HG02642 (cell line): ENCODE results near the gene ETV6.

Experiments used
- ATAC-seq: cut with Tn5 transposase; IDR thresholded peaks from one replicate; pipeline ENCODE4 v1.9.1; 2021; ENCODE audit warnings: mild to moderate bottlenecking; ENCODE audit not compliant: unreplicated experiment, poor library complexity

The ETV6 gene

DNA sequence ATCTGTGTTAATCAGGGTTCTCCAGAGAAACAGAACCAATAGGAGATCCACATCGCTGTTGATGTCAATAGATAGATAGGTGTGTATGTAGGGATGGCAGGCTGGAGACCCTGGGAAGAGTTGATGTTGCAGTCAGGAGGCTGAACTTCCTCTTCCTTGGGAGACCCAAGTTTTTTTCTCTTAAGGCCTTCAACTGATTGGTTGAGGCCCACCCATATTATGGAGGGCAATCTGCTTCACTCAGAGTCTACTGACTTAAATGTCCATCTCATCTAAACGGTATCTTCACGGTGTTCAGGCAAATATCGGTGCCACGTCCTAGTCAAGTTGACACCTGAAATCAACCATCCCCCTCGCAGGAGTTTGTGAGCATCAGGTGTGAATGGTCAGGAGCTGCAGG, 63.0 kb downstream of the ETV6 start:
- ATAC-seq: no peak

DNA sequence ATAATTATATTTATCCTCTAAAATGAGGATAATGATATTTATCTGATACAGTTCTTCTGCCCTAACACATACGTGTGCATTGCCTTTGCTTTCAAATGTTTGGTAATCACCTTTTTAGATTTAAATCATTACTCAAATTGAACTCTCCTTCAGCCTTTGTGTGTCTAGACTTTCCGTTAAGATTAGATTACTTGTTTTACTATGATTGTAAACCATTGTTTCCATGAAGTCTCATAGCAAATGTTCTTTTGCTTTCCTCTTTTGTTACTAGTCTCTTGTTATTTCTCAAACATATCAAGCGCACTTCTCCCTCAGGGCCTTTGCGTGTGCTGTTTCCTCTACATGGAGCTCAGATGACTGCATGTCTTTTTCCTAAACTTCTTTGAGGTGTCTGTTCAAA, 63.7 kb downstream of the ETV6 start:
- no peak for ATAC-seq

DNA sequence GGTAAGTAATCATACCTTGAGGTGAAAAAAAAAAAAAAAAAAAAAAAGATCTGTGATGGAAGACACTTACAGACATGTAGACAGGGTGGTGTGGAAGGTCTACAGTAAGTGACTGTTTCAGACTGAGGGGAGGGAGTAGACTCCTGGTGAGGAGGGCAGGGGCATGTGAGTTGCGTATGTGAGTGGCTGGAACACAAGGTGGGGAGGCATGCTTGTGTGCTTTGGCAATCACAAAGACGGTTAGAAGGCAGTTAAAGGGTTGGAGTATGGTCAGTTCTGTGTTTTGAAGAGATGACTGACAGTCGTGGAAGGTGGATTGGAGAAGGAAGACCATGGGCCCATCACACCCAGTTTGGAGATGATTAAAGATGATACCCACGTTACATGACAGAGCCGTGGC, 65.2 kb downstream of the ETV6 start:
- no peak for ATAC-seq

DNA sequence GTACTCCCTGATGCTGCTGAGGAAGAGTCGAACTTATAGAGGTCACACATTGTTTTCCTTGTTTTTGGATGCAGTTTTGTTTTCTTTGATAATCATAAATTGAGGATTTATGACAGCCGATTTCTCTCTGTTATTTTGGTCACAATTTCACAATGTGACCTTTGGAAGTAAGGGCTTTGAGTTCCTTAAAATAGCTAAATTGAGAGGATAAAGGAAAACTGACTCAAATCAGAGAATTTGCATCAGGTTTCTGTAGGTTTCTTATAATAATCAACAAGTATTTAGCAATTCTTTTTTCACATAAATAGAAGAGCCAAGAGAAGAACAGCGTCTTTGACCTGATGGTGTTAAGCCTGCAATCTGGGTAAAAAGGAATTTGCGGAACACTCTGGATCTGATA, 66.1 kb downstream of the ETV6 start:
- no peak for ATAC-seq

DNA sequence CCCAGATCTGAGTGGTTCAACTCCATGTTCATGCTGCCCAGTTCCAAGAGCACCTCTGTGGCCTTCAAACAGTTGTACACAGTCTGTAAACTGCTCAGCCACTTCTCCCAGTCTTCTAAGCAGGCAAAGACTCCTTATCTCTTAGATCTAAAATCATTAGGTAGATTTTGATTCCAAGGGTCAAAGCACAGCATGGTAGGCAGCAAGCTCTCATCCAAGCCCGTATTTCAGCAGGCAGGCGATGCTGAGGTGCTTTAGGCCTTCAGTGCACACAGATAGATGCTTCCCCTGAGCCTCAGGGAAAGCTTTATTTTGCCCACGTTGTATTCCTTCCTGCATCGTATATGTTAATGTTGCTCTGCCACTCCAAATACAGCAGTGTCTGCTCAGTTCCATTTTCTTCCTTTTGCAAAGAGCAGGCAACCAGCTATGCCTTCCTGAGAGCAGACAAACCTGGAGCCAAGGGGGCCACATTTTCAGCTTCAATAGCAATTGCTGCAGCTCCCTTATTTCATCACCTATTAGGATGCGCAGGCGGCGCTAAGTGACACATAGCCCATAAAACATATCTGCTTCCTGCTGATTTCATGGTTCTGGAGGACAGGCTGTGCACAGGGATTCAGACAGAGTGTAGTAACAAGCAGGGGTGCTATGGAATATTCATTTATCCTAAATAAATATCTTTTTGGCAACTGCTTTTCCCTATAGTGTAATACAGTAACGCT, 67.5 kb downstream of the ETV6 start:
- no peak for ATAC-seq

DNA sequence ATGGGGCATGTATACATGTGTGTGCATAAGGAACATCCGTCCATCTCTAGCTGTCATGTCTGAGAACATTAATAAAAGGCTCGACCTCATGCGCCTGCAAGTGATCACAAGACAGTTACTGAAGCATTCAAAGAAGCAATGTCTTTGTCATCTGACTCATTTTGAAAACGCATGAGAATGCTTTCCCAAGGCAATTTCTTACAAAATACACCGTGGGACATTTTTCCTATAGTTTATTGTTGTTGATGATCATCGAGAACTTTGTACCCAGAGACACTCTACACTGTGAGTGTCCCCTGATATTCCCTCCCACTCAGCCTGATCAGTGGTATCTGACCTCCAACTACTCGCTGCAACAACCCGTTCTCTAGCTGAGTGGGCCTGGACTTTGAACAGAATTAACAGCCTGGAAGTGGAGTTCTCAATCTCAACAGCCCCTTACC, 68.1 kb downstream of the ETV6 start:
- no peak for ATAC-seq

DNA sequence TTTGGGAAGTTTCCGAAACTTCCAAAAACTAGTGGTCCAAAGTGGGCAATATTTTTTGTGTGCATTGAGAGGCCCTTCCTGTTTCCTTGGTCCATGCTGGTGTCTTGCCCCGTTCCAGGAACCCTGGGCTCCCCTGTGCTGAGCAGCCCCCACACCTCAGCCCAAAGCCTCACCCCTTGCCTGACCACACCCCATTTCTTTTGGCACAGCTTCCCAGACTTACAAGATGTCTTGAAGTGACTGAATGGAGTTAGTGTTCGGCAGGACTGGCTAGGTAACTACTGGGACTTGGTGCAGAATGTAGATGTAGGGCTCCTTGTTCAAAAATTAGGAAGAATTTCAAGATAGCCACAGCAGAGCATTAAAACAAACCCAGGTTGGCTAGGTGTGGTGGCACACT, 68.6 kb downstream of the ETV6 start:
- ATAC-seq: no peak

DNA sequence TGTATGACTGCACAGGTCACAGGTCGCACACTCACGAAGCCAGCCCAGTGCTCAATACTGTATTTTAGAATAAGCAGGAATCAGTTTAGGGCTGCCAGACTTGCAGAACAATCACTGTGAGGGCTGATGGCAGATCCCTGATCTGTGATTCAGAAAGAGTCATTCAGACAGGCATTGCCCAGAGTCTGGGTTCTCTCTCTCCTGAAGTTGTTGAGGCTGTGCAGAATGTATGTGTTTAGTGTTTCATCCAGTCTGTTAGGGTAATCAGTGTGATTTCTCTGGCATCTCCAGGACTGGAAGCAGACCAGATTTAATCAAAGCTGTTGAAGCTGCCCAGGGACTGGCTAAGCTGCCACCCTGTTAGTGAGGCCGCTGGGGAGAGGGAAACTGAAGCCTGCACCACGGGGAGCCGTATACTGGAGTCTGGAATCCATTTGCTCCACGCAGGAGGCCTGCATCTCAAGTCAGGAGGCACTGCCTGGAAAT, 69.3 kb downstream of the ETV6 start:
- no peak for ATAC-seq

DNA sequence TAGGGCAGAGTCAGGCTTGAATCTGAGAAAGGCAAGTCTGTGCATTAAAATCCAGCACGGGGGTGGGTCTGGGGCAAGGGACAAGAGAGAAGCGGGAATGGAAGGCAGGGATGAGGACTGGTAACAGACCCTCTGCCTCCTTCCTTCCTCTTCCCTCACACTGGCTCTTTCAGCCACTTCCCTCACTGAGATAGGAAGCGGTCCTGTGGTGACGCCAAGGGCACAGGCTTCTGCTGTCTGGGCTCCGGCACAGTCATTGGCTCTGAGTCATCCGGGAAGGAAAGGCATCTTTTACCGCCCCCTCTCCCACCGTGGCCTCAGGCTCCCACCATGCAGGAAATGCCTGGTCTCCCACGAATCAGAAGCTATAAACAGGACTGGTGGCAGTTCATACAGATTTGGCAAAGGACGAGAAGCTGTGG, 70.2 kb downstream of the ETV6 start:
- no peak for ATAC-seq

DNA sequence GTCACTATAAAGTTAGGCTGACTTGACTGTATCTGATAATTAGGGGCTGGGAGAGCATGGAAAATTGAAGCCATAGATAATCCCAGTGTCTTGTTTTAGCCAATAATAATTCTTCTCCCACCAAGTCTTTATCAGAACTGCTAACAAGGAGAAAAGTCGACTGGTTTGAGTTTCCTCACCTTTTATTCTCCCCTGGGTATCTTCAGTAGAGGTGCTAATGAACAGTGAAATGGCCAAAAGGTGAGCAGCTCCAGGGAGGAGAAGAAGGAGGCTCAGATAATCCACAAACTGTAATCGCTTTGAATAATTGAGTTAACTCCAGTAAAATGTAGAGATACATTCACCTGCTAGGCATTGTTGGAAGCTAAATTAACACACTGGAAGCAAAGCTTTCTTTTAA, 72.6 kb downstream of the ETV6 start:
- no peak for ATAC-seq

DNA sequence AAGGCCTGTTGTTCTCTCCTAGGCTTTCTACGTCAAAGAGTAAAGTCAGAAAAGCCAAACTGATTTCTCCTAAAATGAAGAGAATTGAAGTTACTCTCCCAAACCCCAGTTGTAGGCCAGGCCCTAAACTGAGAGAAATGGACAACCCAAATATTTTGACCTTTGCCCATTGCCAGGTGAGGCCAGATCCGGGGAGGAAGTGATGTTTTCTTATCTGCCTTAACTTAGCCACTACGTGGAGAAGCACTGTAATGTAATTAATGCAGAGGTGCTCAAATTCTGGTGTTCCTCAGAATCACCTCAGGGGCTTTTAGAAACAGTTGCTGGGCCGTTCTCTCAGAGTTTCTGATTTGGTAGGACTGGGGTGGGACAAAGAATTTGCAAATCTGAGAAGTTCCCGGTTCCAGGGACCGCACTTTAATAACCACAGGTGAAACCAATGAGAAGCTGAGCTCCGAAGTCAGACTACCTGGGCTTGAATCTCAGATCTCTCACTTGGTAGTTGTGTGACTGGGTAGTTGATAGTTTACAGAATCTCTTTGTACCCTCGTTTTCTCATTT, 73.2 kb downstream of the ETV6 start:
- no peak for ATAC-seq

DNA sequence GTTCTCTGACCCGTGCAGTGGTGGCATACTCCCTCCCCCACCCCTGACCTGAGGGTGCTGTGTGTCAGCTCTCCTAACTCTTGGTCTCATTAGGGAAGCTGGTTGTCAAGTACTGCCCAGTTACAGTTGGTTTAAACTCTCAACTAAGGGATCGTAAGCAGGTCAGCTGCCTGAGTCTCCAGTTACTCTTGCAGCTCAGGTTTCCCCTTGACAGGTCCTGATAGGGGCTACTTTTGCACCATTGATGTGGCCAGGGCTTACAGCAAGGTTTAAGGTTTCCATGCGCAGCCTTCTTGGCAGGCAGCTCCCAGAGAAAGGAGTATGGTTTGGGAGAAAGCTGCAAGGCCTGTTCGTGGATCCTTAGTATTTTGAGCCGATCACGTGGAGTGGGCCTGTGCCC, 74.5 kb downstream of the ETV6 start:
- ATAC-seq: no peak

DNA sequence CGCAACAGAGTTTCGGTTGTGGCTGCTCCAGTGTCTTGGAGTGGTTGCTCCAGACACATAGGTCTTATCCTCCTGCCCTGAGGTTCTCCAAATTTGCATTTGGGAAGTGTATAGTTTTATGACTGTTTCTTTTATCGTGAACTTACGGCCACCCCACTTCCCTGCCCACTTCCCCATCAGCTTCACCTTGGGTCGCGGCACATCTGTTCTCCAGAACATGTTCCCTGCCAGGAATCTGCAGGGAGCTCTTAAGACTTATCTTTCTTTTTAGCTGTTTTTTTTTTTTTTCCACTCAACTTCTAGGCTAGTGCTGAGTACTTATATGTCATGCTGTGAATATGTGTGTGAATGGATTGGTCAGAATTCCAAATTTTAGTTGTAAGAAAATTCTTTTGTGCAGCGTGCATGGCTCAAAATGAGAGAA, 75.4 kb downstream of the ETV6 start:
- no peak for ATAC-seq

DNA sequence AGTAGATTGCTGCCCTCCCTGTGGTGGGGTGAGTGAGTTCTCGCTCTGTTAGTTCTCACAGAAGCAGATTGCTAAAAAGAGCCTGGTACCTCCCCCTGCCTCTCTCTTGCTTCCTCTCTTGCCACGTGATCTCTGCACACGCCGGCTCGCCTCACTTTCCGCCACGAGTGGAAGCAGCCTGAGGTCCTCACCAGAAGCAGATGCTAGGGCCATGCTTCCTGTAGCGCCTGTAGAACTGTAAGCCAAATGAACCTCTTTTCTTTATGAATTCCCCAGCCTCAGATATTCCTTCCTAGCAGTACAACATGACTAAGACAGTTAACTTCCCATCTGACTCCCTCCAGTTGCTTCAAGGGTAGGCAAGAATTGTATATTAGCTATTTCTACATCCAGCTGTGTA, 76.2 kb downstream of the ETV6 start:
- ATAC-seq: no peak

DNA sequence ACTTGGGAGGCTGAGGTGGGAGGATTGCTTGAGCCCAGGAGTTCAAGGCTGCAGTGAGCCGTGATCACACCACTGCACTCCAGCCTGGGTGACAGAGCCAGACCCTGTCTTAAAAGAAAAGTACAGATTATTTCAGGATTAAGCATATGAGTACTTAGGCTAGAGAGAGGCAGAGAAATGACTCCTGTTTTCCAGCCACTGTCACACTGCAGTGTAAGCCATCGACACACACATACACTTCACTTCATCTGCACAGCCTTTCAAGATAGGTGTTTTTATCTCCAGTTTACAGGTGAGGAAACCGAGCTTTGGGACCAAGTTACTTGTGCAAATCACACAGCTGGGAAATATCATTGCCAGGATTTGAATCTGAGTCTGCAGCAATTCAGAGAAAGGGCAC, 77.2 kb downstream of the ETV6 start:
- no peak for ATAC-seq

DNA sequence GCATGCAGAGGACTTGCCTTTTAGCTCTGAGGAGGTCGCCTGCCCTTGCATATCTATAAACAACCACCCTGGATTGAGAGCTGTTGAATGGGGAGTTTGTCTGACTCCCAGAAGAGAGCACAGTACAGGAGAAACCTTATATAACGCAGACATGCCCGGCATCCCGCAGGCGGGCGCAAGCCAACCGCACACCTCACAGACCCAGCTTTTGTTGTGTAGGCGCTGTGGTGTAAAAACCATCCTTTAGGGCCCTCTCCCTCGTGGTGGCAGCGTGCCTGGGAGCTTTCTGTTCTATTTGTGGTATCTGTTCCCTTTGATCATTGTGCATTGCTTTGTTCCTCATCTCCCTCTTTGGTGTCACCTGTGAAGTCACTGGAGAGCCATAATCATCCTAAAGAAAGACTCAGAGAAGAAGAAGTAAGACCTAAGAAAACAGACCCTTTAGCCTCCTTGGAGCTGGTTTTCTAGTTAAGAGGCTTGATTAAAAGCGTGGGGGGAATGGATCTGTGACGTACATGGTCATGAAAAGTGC, 77.7 kb downstream of the ETV6 start:
- no peak for ATAC-seq

DNA sequence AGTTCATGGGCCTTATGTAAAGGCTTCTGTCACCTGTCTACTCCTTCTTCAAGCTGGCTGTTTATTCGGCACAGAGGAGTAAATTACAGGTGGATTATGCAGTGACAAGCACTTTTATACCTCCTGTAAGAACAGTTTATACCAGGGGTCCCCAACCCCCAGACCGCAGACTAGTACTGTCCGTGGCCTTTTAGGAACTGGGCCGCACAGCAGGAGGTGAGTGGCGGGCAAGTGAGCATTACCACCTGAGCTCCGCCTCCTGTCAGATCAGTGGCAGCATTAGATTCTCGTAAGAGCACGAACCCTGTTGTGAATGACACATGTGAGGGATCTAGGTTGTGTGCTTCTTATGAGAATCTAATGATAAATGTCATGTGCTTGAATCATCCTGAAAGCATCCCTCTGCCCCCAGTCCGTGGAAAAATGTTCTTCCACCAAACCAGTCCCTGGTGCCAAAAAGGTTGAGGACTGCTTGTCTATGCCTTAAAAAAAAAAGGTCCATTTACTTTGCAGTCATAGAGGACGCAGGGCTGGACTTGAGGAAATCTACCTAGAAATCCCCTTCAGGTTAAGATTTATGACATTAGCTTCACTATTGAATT, 78.8 kb downstream of the ETV6 start:
- no peak for ATAC-seq

DNA sequence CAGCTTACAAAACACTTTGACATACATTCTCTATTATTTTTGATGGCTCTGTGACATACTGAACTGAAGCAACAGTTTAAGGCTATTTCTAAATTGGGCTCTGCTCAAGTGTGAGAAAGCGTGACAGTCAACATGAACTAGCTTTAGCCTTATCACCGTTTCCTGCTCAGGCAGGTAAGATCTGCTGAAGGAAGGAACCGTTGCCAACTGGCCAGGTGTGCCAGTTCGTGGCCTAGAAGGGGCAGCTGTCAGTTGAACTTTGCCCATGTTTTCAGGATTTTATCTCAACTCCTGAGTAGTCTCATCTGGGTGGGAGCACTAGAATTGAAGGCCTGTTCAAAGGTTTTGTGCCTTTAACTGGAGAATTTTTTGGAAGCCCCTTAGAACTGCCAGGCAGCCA, 79.5 kb downstream of the ETV6 start:
- ATAC-seq: no peak

DNA sequence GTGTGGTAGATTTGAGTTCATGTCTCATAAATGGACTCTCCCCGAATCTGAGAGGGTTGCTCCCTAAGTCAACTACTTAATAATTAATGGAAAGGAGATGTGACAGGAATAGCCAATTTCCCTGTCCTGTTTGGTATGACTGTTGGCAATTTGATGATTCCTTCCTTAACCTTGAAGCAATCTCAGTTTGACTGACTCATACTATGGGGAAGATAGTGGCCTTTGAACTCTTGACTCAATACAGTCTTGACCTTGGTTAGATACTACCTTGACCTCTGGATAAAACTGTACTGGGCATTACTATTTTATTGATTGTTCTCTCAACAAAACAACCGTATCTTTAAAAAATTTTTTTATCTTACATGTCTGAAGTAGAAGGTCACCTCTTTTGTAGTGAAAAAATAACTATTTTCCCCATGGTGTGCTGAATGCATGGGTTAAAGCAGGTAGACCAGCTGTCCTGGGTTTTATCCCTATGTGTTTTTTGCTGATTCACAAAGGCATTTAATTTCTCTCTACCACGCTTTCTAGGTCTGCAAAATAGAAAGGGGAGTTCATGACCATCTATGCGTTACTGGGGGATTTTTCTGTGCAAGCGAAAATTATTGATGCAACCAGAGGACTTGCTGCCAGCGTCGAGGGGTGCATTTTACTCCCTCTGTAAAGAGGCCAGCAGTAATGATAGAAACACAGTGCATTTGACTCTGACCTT, 80.1 kb downstream of the ETV6 start:
- peak; percentile 19 for ATAC-seq

DNA sequence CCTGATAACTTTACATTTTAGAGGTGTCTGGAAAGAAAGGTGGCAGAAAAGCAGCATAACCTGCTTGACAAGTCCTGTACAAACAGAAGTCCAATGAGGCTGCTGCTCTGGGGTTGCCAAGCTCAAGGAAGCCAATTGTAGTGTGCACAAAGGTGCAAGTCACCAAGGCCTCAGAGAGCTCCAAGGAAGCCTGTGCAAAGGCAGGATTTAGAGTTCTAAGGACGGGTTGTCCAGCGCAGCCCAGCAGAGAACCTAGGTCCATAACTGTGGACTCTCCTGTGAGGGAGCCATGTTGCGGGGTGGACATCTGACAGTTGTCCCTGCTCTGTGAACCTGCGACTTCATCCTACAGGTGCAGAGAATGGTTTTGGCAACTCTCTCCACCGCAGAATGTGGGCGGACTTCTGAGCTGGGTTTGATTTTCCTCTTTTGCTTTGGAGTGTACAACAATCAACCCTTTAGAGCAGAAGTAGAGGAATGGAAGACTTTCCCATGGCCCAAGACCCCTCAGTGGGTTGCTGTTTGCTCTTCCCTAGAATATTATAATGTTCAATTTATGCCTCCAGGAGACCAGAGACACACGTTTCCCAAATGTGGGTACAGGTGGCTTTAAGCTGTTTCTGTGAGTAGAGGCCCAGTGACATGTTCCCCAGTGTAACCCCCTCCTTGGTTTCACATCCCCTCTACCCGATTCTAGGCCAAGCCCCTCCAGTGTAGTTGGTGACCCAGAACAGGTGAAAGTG, 81.0 kb downstream of the ETV6 start:
- ATAC-seq: peak; percentile 36
